HG03439 (cell line): ENCODE data around the gene KCTD10.
"Not testable (repeated sequence)": the region's sequence is repeated elsewhere in the genome, so short reads cannot be mapped to it uniquely, and the experiment has no call there.

Experiments used
- ATAC-seq: cut with Tn5 transposase; IDR thresholded peaks from one replicate; pipeline ENCODE4 v1.9.1; 2021; ENCODE audit warnings: mild to moderate bottlenecking, moderate library complexity; ENCODE audit not compliant: unreplicated experiment

KCTD10 gene

DNA sequence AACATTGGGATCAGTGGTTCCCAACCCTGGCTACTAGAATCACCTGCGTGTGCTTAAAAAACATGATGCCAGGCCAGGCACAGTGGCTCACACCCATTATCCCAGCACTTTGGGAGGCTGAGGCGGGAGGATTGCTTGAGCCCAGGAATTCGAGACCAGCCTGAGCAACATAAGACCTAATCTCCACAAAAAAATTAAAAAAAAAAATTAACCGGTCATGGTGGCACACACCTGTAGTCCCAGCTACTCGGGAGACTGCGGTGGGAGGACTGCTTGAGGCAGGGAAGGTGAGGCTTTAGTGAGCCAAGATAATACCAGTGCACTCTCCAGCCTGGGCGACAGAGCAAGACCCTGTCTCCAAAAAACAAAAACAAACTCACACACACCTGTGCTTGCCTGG lies 2.0 kb downstream of the KCTD10 start:
- ATAC-seq = no peak

- ATAC-seq = not testable (repeated sequence)
These were observed 3.4 kb downstream of the KCTD10 start for GRCh38 chr12:109473526-109474270.

DNA sequence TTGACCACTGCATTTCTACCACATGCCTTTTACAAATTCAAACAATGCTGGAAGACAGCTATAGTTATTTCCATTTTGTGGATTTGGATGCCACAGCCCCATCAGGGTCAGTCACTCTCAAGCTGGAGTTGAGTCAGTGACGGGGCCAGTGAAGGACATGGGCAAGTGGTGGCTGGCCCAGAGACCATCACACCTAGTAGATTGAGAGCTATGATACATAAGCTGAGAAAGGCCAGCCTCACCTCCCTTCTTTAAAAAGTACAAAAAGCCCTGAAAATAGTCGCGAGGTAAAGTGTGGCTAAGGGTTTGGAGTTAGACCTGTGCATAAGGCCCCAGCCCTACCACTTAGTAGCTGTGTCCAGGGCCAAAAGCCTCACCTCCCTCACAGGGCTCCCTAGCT lies 4.1 kb downstream of the KCTD10 start:
- ATAC-seq = no peak

- ATAC-seq = no peak
These were observed 7.6 kb downstream of the KCTD10 start for GRCh38 chr12:109469517-109469916.

DNA sequence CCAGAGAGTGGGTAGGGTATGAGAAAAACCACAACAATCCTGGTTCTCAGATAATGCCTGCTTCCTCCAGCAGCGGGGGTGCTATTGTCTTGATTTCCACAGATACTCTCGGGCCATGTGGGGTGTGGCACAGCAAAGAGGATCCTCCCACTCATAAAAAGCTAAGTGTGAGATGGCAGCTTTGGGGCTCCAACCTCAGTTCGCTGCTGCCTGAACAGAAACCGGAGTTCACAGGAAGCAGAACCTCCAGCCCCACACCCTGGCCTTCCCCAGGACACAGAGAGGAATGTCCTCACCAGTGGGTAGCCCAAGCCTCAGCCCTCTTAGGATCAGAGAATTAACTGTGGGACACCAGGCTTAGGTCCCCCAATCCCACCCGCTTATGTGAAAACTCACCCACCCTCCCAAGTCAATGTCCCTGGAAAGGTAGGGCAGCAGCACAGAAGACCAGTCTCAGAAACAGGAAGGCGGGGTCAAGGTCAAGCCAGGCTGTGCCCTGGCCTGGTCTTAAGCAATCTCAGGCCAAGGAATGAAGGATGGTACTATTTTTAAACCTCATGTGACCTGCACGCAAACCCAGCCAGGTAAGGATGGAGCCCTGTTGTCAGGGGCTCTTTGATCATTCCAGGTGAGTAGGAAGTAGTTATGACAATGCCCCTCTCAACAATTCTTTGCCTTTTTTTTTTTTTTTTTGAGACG lies 9.0 kb downstream of the KCTD10 start:
- ATAC-seq = no peak

- no peak for ATAC-seq
These were observed 10.3 kb downstream of the KCTD10 start for GRCh38 chr12:109466821-109467220.

DNA sequence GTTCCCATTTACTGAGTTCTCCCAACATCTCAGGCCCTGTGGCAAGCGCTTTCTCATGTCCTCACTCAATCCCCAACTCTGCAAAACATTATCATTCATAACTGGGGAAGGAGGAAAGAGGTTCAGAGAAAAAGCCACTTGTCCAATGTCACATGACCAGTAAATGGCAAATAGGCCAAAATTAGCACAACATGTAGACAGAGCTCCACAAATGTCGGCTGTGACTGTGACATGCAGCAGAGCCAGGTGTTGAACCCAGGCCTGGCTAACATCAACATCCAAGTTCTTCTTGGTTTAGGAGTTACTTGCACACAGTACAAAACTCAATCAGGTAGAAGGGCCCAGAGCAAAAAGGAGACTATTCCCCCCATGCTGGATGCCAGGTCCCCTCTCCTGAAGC lies 10.8 kb downstream of the KCTD10 start:
- no peak for ATAC-seq

GRCh38 chr12:109464642-109465351 lies 12.3 kb downstream of the KCTD10 start:
- ATAC-seq = no peak

DNA sequence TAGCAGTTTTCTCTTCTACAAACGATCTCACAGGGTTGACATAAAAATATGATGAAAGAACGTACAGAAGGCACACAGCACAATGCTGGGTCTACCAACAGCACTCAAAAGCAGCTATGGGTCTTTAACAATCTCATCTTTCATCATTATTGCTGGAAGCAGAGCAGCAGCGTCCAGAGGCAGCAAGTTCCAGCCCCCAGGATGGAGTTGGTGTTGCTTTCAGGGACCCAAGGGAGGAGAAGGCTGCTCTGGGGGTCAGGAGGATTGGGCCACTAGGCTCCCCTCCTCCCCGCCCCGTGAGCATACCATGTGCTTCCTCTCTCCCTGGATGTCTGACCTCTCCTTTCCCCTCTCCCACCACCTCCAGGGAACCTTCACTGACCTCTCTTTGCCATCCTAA lies 13.3 kb downstream of the KCTD10 start:
- ATAC-seq = no peak

GRCh38 chr12:109462868-109463692 lies 14.0 kb downstream of the KCTD10 start:
- ATAC-seq = no peak

- no peak for ATAC-seq
These were observed 15.0 kb downstream of the KCTD10 start for GRCh38 chr12:109461846-109462756.

DNA sequence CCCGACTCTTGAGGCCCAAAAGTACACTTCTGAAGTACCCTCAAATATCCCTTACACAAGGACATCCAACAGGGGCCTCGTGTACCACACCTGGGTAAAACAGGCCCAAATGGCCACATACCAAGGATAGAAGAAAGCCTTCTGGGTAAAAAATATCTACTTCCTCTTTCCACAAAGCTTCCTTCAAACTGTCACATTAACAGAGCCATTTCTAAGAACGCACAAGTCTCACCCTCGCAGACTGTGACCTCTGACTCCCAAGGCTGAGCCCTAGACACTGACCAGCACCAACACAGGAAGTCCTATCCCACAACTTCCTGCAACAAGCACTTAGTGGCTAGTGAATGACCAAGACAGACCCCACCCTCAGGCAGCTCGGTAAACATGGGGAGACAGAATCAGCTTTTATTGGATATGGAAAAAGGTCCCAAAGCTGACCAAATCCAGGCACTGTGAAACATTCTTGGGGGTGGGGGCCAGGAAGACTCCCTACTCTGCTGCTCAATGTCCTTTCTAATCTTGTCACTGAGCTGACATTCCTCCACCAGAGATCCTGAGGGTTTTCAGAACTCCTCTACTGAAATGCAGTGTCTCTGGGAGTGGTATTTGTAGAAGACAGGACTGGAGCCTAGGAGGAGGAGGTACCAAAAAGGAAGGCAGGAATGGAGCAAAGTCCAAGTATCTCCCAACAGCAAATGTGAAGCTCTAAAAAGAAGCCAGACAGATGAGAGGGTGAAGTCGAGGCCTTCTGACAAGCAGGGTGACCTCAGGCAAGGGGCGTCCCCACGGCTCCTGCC lies 15.9 kb downstream of the KCTD10 start:
- no peak for ATAC-seq

GRCh38 chr12:109460538-109460937 lies 16.6 kb downstream of the KCTD10 start:
- ATAC-seq = no peak

GRCh38 chr12:109459247-109459646 lies 17.9 kb downstream of the KCTD10 start:
- ATAC-seq = no peak

DNA sequence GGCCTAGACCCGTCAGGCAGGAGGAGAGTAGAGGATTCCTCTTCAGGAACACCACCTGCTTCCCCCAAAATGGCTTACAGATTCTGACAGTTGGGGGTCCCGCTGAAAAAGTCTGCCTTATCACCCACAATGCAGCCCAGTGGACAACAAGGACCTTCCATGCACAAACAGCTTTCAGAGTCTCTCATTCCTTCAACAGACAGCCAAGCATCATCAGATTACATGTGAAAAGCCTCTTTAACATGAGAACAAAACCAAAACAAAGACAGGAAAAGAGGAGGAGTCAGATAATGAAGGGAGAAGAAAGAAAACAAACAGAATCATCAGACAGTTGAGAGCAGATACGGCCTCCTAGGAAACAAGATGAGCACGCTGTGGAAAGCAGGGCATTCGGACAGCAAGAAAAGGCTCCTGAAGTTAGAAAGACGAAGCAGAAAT lies 18.3 kb downstream of the KCTD10 start:
- ATAC-seq = no peak

GRCh38 chr12:109458086-109458485 lies 19.0 kb downstream of the KCTD10 start:
- ATAC-seq = no peak

GRCh38 chr12:109455706-109456105 lies 21.4 kb downstream of the KCTD10 start:
- no peak for ATAC-seq

GRCh38 chr12:109452489-109452888 lies 24.6 kb downstream of the KCTD10 start:
- no peak for ATAC-seq

GRCh38 chr12:109451400-109451799 lies 25.7 kb downstream of the KCTD10 start:
- ATAC-seq = no peak
